Smooth muscle cell of bladder (primary cell): ENCODE measurements around the gene RAB9B. TPM values are rescaled to one million over a fixed set of nuclear protein-coding genes. Genes with fewer than 3 reads are reported as not detected.

Experiments
- total RNA-seq: library from RNA; depleted of rRNA; stranded (reverse); fragments of >200 nt; gene quantifications from 2 replicates; pipeline ENCODE4 v1.2.3, GENCODE V29; 2014

RAB9B gene
- 0.43 and 1.2 TPM in 2 replicates for total RNA-seq

GRCh38 chrX:103831803-103832544 lies at the start of gene RAB9B:
RAB9B (minus strand) TSS chrX:103832257; CDS start chrX:103825784, 6,473 bp downstream.

GRCh38 chrX:103776546-103776945 lies 55.5 kb downstream of the RAB9B start, which contains the start of gene PLP1:
PLP1 (plus strand) TSS chrX:103776840; CDS start chrX:103776996, 156 bp downstream.

Other genes starting within 250 kb of the RAB9B start
- 43.1 and 53.1 TPM in 2 replicates for gene TCEAL4, start 246.7 kb downstream of the RAB9B start, total RNA-seq
- gene TCEAL3, start 224.3 kb downstream of the RAB9B start, total RNA-seq = 19.3 and 26.2 TPM in 2 replicates
- gene TCEAL1, start 203.3 kb downstream of the RAB9B start, total RNA-seq = 15.1 and 22.6 TPM in 2 replicates
- gene MORF4L2, start 145.6 kb downstream of the RAB9B start, total RNA-seq = 504 and 507 TPM in 2 replicates
- 0.14 TPM in 1 of 2 replicates, not detected in the other for gene TMEM31, start 121.3 kb downstream of the RAB9B start, total RNA-seq
- under 0.01 and 0.18 TPM in 2 replicates for gene PLP1, start 55.4 kb downstream of the RAB9B start, total RNA-seq
- 2.1 and 2.7 TPM in 2 replicates for gene TMSB15B, start 130.4 kb upstream of the RAB9B start, total RNA-seq
- gene H2BW1, start 181.5 kb upstream of the RAB9B start, total RNA-seq = not detected in 2 replicates
- not detected in 2 replicates for gene H2BW2, start 207.7 kb upstream of the RAB9B start, total RNA-seq
- gene TMSB15C, start 244.0 kb upstream of the RAB9B start, total RNA-seq = 3.3 and 3.4 TPM in 2 replicates